Fibroblast of lung (primary cell): Measurements from ENCODE around the gene PRLR.

Experiments used
- EZH2 ChIP-seq: IDR thresholded peaks from 2 replicates; pipeline ENCODE4 v1.5.1; 2012; ENCODE audit warnings: low read length, control low read depth, mild to moderate bottlenecking; ENCODE audit errors: missing control alignments
- TF ChIP-seq, protein P1 (sequence below), 2 donors: IDR thresholded peaks in 1 of 2; conservative IDR thresholded peaks in 1 of 2; 1 replicate in 1 of 2; 2 replicates in 1 of 2; pipeline ENCODE4 v1.5.1; 2011 to 2012; ENCODE audit warnings: low read length in 2 of 2, control low read depth in 1 of 2, inconsistent platforms in 1 of 2, low read depth in 1 of 2, mild to moderate bottlenecking in 1 of 2

DNA sequence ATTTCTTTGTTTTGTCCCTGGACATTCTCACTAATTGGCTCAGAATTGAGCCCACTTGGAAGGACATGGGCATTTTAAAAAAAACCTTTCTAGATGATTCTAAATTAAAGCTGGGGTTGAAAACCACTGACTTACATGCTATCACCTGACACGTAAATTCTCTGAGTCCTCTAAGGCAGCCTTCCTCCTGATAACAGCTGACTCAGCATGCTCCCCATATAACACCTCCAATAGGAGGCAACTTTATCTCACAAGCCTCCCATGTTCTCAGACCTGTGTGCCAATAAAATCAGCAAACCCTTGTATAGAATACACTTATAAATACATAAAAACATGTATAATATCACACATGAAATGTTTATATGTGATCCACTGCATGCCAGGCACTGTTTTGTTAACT lies 133.4 kb downstream of the PRLR start:
- TF ChIP-seq, protein P1, sequence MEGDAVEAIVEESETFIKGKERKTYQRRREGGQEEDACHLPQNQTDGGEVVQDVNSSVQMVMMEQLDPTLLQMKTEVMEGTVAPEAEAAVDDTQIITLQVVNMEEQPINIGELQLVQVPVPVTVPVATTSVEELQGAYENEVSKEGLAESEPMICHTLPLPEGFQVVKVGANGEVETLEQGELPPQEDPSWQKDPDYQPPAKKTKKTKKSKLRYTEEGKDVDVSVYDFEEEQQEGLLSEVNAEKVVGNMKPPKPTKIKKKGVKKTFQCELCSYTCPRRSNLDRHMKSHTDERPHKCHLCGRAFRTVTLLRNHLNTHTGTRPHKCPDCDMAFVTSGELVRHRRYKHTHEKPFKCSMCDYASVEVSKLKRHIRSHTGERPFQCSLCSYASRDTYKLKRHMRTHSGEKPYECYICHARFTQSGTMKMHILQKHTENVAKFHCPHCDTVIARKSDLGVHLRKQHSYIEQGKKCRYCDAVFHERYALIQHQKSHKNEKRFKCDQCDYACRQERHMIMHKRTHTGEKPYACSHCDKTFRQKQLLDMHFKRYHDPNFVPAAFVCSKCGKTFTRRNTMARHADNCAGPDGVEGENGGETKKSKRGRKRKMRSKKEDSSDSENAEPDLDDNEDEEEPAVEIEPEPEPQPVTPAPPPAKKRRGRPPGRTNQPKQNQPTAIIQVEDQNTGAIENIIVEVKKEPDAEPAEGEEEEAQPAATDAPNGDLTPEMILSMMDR (conservative IDR thresholded peaks at IDR 0.05 in 1 of 2, IDR thresholded peaks at IDR 0.05 in 1 of 2; ENCODE audit: low read depth in 1 of 2, low read length in 2 of 2) = no peak
- no peak for TF ChIP-seq EZH2
